ENCODE results near the gene CTSE.

DNA sequence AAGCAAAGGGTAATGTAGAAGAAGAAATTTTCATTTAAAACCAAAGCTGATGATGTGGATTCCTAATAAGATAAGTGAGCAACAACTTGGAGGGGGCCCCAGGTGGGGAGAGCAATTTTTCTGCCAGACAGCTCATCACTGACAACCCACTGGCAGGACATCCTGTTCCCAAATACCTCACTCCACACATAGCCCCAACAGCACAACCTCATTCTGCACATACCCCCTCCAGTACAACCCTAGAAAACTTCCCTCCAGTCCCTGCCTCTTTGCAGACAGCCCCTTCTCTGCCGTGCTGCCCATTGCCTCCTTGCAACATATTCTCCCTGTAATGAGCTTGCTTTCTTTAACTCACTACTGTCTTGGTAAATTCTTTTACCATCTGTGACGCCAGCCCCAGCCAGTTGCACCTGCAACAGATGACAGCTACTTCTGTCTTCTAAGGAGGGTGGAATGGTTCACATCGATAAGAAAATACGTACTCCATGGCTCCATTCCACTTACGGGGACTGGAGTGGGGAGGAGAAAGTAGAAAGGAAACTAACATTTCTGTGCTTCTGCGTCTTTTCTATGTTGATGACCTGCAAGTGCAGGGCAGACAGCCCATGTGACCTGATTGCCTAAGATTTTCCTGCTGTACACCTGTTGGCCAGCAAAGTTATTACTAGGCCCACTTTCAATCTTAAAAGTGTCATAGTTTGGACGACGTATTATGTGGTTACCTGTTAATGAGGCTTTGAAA is 44.0 kb upstream of the CTSE start:
- TF ChIP-seq POLR2A (IDR thresholded peaks at IDR 0.05; ENCODE audit: low read depth, low read length), result no peak
- no peak; the same call in 1 of the 2 replicates for TF ChIP-seq POLR2AphosphoS5 (IDR thresholded peaks at IDR 0.05; ENCODE audit: low read depth, low read length)
- no peak for TF ChIP-seq TAF1 (IDR thresholded peaks at IDR 0.05; ENCODE audit: borderline replicate concordance, low read depth, low read length)
